ENCODE results near the gene RAB3B. TPM values are rescaled to one million over a fixed set of nuclear protein-coding genes. Genes with fewer than 3 reads are reported as not detected.

The RAB3B gene
- total and polyA plus RNA-seq, 9 of the 15 experiments (the other 6 are each of a cell fraction or from before 2014, with no cell fraction given) = 0.07 to 0.47 (median 0.27) TPM

DNA sequence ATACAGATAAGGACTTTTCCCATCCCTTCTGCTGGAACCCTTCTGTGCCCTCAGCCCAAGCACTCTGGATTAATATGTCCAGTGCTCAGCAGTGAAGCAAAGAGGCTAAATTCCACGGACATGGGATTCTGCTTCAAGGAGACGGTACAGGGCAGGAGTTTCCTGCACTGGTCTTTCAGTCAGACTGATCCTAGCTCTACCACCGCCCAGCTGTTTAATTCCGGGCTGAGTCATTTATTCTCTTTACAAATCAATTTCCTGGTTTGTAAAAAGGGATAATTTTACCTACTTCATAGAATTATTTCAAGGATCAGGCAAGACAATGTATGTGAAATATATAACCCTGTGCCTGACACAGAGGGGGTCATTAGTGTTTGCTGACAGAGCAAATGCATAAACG lies 70.4 kb downstream of the RAB3B start:
- ATAC-seq (no peak), FAIRE-seq (no peak), DNase-seq (ENCODE audit: extremely low read depth in 1 of 4, low spot score in 3 of 4) (no peak)
- ChIA-PET CTCF (ENCODE audit: low intra/inter-chr PET ratio) (no interaction called here), POLR2A (interaction anchor here (0.7 kb wide), 1 partner anchor 10 kb away, joined by 3 read pairs; no protein-coding TSS in a partner anchor)
- no TSS peak for BruUV-seq (replicated peaks)
- H4K20me1 ChIP-seq (replicated peaks; ENCODE audit: control insufficient read depth, insufficient read depth, low read length) = 0 out of 2 replicates have a peak, but pooled peaks cover 5% of the 10 kb centered on the region
- H3K9ac ChIP-seq (ENCODE audit: insufficient read depth in 1 of 2, low read depth in 2 of 2, low read length in 2 of 2) = no peak overlapping the region
- H3K9me3 ChIP-seq (replicated peaks; ENCODE audit: control insufficient read depth, insufficient read depth, low read depth, low read length) = no peaks in the 10 kb centered on the region
- no peak overlapping the region for H3K4me2 ChIP-seq (ENCODE audit: insufficient read depth, low read length)
- no peak overlapping the region for H2AFZ ChIP-seq (ENCODE audit: low read depth, low read length)
- no peak overlapping the region for H3K27ac ChIP-seq (ENCODE audit: extremely low read depth, low read depth, low read length)
- in situ Hi-C loops (cut with MboI) (no loop called here), intact Hi-C loops (cut with micrococcal nuclease) (no loop called here)
- H3K4me1 ChIP-seq (replicated peaks in 1 of 2; ENCODE audit: control insufficient read depth in 2 of 2, insufficient read depth in 2 of 2, low read length in 2 of 2) = no peaks in the 10 kb centered on the region
- 0% methylated on average over 5 of the region's 5 CpGs for WGBS (ENCODE audit: insufficient coverage, low coverage, missing lambda C conversion rate)
- H3K4me3 ChIP-seq = no peak overlapping the region
- no peaks in the 10 kb centered on the region for H3K9me1 ChIP-seq (ENCODE audit: control insufficient read depth, insufficient read depth, low read length)
- H3K27me3 ChIP-seq (ENCODE audit: control insufficient read depth in 2 of 2, insufficient read depth in 2 of 2, low read length in 2 of 2) = peaks cover 49 to 65% of the 10 kb centered on the region in 2 experiments
- TF ChIP-seq MYBL2 (IDR thresholded peaks at IDR 0.05; ENCODE audit: low read depth) (no peak), MYBL2 (CRISPR knock-in tag; IDR thresholded peaks at IDR 0.05; ENCODE audit: borderline replicate concordance) (no peak), XRCC5 (IDR thresholded peaks at IDR 0.05; ENCODE audit: low read depth, low read length) (no peak), HNRNPH1 (optimal IDR thresholded peaks at IDR 0.05; ENCODE audit: low read depth, low read length) (no peak), ZNF444 (CRISPR knock-in tag; IDR thresholded peaks at IDR 0.05) (no peak), RUNX1 (IDR thresholded peaks at IDR 0.05; ENCODE audit: low read depth) (no peak), CBFA2T3 (IDR thresholded peaks at IDR 0.05) (no peak), GTF2F1 (IDR thresholded peaks at IDR 0.05; ENCODE audit: low read depth, low read length) (no peak), NR0B1 (IDR thresholded peaks at IDR 0.05; ENCODE audit: partially characterized antibody) (no peak), KLF16 (IDR thresholded peaks at IDR 0.05) (no peak)
- TF ChIP-seq, protein P1, sequence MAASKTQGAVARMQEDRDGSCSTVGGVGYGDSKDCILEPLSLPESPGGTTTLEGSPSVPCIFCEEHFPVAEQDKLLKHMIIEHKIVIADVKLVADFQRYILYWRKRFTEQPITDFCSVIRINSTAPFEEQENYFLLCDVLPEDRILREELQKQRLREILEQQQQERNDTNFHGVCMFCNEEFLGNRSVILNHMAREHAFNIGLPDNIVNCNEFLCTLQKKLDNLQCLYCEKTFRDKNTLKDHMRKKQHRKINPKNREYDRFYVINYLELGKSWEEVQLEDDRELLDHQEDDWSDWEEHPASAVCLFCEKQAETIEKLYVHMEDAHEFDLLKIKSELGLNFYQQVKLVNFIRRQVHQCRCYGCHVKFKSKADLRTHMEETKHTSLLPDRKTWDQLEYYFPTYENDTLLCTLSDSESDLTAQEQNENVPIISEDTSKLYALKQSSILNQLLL (CRISPR knock-in tag; IDR thresholded peaks at IDR 0.05; ENCODE audit: borderline replicate concordance) = no peak
- no peaks in the 10 kb centered on the region for H3K79me2 ChIP-seq (ENCODE audit: control insufficient read depth, insufficient read depth, low read length)
- H3K36me3 ChIP-seq (ENCODE audit: control insufficient read depth, insufficient read depth, low read length) = no peaks in the 10 kb centered on the region
